Umbilical cord (tissue), 2 donors: ENCODE results near the gene HBG1. TPM values are rescaled to one million over a fixed set of nuclear protein-coding genes. Genes with fewer than 3 reads are reported as not detected.
A peak's percentile ranks its signal among the peaks of the same experiment; 100 is the strongest.

Experiments
- DNase-seq: peaks from one replicate; pipeline ENCODE4 v3.0.0-alpha.2; 2015; ENCODE audit warnings: low spot score
- total RNA-seq: library from RNA; depleted of rRNA; stranded (reverse); fragments of >200 nt; gene quantifications from one replicate; pipeline ENCODE4 v1.2.3, GENCODE V29; 2014; ENCODE audit warnings: low replicate concordance; ENCODE audit not compliant: insufficient read depth

The HBG1 gene
- total RNA-seq, 1 donor from 2014 or later: 278 TPM

GRCh38 chr11:5228124-5228523, 21.5 kb downstream of the HBG1 start:
- no peak for DNase-seq

- DNase-seq: no peak
Observed at GRCh38 chr11:5227681-5228080, 22.0 kb downstream of the HBG1 start.

GRCh38 chr11:5226732-5227310, 22.8 kb downstream of the HBG1 start, which contains the start of gene HBB:
HBB (minus strand) TSS chr11:5227071; CDS start chr11:5227021, 50 bp downstream.
- no peak for DNase-seq

- DNase-seq: peak; percentile 9
Observed at GRCh38 chr11:5225480-5225871, 24.2 kb downstream of the HBG1 start.

GRCh38 chr11:5224538-5225479, 24.8 kb downstream of the HBG1 start:
- DNase-seq: no peak

- DNase-seq: no peak
Observed at GRCh38 chr11:5223686-5224085, 26.0 kb downstream of the HBG1 start.

GRCh38 chr11:5223146-5223545, 26.5 kb downstream of the HBG1 start:
- no peak for DNase-seq

GRCh38 chr11:5210376-5210885, 39.2 kb downstream of the HBG1 start:
- no peak for DNase-seq

- peak; percentile 86 for DNase-seq
Observed at GRCh38 chr11:5204787-5205186, 44.9 kb downstream of the HBG1 start.

GRCh38 chr11:5203366-5203765, 46.3 kb downstream of the HBG1 start:
- no peak for DNase-seq

GRCh38 chr11:5200582-5200981, 49.1 kb downstream of the HBG1 start, which contains the start of gene OR51V1:
OR51V1 (minus strand) TSS chr11:5200682; CDS start chr11:5200682, 0 bp downstream.
- DNase-seq: no peak

GRCh38 chr11:5198285-5198684, 51.4 kb downstream of the HBG1 start:
- peak; percentile 17 for DNase-seq

Other genes starting within 250 kb of the HBG1 start
- gene OR52J3, start 203.3 kb downstream of the HBG1 start, total RNA-seq: 1.2 TPM
- 0.96 TPM for gene OR52E2, start 190.2 kb downstream of the HBG1 start, total RNA-seq
- not detected for gene OR52E1, start 180.3 kb downstream of the HBG1 start, total RNA-seq
- 3.4 TPM for gene OR52A5, start 111.5 kb downstream of the HBG1 start, total RNA-seq
- 2.6 TPM for gene OR52A1, start 95.1 kb downstream of the HBG1 start, total RNA-seq
- 15.9 TPM for gene OR51V1, start 49.2 kb downstream of the HBG1 start, total RNA-seq
- gene HBB, start 22.8 kb downstream of the HBG1 start, total RNA-seq: 3,180 TPM
- not detected for gene HBD, start 15.4 kb downstream of the HBG1 start, total RNA-seq
- gene HBG2, start 4.9 kb upstream of the HBG1 start, total RNA-seq: 9,844 TPM
- 40.9 TPM for gene HBE1, start 20.1 kb upstream of the HBG1 start, total RNA-seq
- 3.1 TPM for gene OR51B4, start 52.1 kb upstream of the HBG1 start, total RNA-seq
- gene OR51B2, start 74.4 kb upstream of the HBG1 start, total RNA-seq: 2.9 TPM
- 17.1 TPM for gene OR51B5, start 93.7 kb upstream of the HBG1 start, total RNA-seq
- 3.6 TPM for gene OR51B6, start 101.7 kb upstream of the HBG1 start, total RNA-seq
- 3.9 TPM for gene OR51M1, start 134.0 kb upstream of the HBG1 start, total RNA-seq
- not detected for gene OR51Q1, start 172.3 kb upstream of the HBG1 start, total RNA-seq
- gene OR51I1, start 191.7 kb upstream of the HBG1 start, total RNA-seq: 6.3 TPM
- 3.1 TPM for gene OR51I2, start 199.5 kb upstream of the HBG1 start, total RNA-seq
- gene OR52D1, start 238.8 kb upstream of the HBG1 start, total RNA-seq: not detected